ENCODE measurements around the gene PFKFB1.

PFKFB1 gene

DNA sequence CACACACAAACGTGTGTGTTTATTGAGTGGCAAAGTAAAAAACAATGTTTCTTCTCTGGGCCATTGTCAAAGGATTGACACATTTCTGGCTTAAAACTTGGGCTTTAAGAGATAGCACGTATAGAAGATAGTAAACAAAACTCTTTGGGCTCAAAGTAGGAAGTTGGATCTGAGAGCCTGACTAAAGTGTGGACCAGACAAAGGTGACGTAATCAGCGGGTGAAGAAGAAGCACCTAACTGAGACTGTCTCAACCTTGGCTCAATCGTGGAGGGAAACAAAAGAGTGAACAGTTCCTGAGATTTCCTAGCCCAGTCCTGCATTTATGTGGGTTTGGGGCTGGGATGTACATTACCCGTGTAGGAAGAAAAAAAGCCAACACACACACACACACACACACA, 13.7 kb downstream of the PFKFB1 start:
- no peak for FAIRE-seq
- no peak for DNase-seq (ENCODE audit: insufficient read length)
- TF ChIP-seq TAF1 (IDR thresholded peaks at IDR 0.05; ENCODE audit: borderline replicate concordance, low read depth, low read length): no peak
- TF ChIP-seq POLR2A (IDR thresholded peaks at IDR 0.05; ENCODE audit: low read depth, low read length): no peak
- TF ChIP-seq POLR2AphosphoS5 (IDR thresholded peaks at IDR 0.05; ENCODE audit: low read depth, low read length): no peak

DNA sequence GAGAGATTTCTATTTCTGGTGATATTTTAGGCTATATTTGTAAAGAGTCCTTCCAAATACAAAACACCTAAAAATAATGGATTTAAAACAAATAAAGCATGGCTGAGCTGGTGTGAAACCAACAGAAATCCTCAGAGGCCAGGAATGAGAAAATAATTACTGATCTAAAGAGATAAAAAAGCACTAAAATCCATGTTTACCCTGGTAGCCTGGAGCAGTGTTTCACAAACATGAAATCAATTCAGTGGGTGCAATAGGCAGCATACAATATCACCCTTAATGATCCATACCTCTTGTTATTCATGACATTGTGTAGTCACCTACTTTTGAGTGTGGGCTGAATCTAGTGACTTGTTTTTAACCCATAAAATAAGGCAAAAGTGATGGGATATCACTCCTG, 14.6 kb downstream of the PFKFB1 start:
- FAIRE-seq (no peak), DNase-seq (ENCODE audit: insufficient read length) (no peak)
- TF ChIP-seq TAF1 (IDR thresholded peaks at IDR 0.05; ENCODE audit: borderline replicate concordance, low read depth, low read length) (no peak), POLR2A (IDR thresholded peaks at IDR 0.05; ENCODE audit: low read depth, low read length) (no peak), POLR2AphosphoS5 (IDR thresholded peaks at IDR 0.05; ENCODE audit: low read depth, low read length) (no peak)

DNA sequence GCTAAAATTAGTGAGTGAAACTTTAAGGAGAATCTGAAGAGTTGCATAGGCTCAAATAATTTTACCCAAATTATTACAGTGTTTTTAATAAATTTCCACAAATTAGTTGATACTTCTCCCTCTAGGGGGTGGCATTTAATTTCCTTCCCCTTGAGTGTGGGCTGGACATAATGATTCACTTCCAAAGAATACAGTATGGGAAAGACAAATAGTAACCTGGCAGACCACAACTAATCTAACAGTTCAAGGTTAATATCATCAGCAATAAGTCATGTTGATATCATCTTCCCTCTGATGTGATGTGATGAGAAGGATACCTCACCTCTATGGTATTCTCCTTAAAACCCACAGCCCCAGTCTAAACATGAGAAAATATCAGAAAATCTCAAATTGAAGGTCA, 15.5 kb downstream of the PFKFB1 start:
- TF ChIP-seq TAF1 (IDR thresholded peaks at IDR 0.05; ENCODE audit: borderline replicate concordance, low read depth, low read length) (no peak), POLR2AphosphoS5 (IDR thresholded peaks at IDR 0.05; ENCODE audit: low read depth, low read length) (no peak), POLR2A (IDR thresholded peaks at IDR 0.05; ENCODE audit: low read depth, low read length) (no peak)
- FAIRE-seq (no peak), DNase-seq (ENCODE audit: insufficient read length) (no peak)

DNA sequence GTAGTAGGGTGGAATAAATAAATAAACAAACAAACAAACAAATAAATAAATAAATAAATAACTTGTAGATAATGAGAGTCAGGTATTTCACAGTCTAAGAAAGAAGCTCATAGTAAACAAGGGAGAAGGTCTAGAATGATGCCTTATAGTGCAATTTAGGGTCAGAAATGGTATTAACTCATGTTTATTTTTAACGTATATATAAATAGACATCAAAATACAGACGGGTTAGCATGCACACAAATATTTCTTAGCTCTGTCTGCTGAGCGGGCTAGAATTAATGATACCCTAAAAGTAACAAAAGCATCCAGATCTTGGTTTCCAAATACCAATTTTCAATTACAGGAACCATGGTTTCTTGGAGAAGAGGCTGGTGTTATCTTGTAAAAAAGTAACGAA, 16.6 kb downstream of the PFKFB1 start:
- FAIRE-seq (no peak), DNase-seq (ENCODE audit: insufficient read length) (no peak)
- TF ChIP-seq POLR2AphosphoS5 (IDR thresholded peaks at IDR 0.05; ENCODE audit: low read depth, low read length): no peak
- TF ChIP-seq POLR2A (IDR thresholded peaks at IDR 0.05; ENCODE audit: low read depth, low read length): no peak
- TF ChIP-seq TAF1 (IDR thresholded peaks at IDR 0.05; ENCODE audit: borderline replicate concordance, low read depth, low read length): no peak

DNA sequence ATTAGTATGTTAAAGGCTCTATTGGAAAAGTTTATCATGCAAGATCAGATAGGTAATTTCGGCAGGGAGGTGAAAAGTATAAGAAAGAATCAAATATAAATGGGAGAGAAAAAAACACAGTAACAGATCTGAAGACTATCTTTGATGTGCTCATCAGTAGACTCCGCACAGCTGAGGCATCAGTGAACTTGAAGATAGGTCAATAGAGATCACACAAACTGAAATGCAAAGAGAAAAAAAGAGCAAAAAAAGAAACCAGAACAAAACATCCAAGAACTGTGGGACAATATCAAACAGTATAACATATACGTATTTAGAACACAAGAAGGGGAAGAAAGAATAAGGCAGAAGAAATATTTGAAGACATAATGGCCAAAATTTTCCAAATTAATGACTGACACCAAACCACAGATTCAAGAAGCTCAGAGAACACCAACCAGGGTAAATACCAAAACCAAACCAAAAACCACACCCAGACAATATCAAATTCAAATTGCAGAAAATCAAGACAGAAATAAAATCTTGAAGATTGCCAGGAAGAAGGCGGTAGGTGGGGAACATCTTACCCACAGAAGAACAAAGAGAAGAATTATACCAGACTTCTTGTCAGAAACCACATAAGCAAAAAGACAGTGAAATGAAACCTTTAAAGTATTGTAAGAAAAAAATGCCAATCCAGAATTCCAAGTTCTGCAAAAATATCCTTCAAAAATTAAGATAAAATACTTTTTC, 29.1 kb downstream of the PFKFB1 start:
- no peak for DNase-seq (ENCODE audit: insufficient read length)
- TF ChIP-seq TAF1 (IDR thresholded peaks at IDR 0.05; ENCODE audit: borderline replicate concordance, low read depth, low read length) (no peak), POLR2AphosphoS5 (IDR thresholded peaks at IDR 0.05; ENCODE audit: low read depth, low read length) (no peak), POLR2A (IDR thresholded peaks at IDR 0.05; ENCODE audit: low read depth, low read length) (no peak)
- FAIRE-seq: no peak

DNA sequence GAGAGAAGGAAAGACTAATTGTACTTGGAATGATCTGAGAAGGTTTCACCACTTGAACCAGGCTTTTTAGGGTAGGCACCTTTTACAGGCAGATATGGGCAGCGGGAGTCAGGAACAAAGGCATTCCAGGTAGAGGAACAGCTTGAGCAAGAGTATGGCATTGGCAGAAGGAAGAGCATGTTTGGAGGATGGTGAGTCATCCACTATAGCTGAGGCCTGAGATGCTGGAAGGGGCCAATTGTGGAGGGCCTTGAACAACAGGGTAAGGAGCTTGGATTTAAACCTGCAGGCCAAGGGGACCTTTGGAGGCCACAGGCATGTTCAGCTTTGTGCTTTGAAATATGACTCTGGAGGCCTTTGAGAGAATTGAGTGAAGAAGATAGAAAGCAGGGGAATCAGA, 32.2 kb downstream of the PFKFB1 start:
- TF ChIP-seq TAF1 (IDR thresholded peaks at IDR 0.05; ENCODE audit: borderline replicate concordance, low read depth, low read length): no peak
- no peak for TF ChIP-seq POLR2AphosphoS5 (IDR thresholded peaks at IDR 0.05; ENCODE audit: low read depth, low read length)
- no peak for TF ChIP-seq POLR2A (IDR thresholded peaks at IDR 0.05; ENCODE audit: low read depth, low read length)
- no peak for FAIRE-seq
- no peak for DNase-seq (ENCODE audit: insufficient read length)

DNA sequence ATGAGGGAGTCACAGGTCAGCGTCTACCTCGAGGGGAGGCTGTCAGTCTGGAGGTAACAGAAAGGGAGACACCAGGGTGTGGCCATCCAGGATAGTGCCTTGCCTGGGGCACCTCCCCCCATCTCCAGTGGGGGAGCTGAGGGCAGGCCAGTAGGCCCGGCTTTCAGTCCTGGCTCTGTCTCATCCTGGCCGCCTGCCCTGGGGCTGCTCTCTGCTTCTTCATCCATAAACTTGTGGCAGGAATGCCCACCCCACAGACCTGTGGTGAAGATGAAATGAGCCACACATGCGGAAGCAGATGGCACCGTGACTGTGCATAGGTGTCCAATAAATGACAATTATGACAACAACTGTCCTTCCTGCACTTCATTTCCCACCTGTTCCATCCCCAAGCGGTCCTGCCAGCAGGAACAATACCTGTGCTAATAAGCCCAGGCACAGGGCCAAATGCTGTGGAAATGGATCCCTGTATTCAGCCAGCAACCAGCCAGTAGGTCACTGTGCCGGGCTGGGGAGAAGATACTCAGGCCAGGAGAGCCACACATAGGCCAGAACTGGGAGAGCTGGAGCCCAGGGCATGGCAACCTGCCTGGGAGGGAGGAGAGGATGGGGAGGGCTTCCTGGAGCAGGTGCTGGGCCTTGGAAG, 43.1 kb downstream of the PFKFB1 start:
- DNase-seq (ENCODE audit: insufficient read length) (no peak), FAIRE-seq (no peak)
- TF ChIP-seq POLR2A (IDR thresholded peaks at IDR 0.05; ENCODE audit: low read depth, low read length): no peak
- no peak for TF ChIP-seq POLR2AphosphoS5 (IDR thresholded peaks at IDR 0.05; ENCODE audit: low read depth, low read length)
- TF ChIP-seq TAF1 (IDR thresholded peaks at IDR 0.05; ENCODE audit: borderline replicate concordance, low read depth, low read length): no peak

DNA sequence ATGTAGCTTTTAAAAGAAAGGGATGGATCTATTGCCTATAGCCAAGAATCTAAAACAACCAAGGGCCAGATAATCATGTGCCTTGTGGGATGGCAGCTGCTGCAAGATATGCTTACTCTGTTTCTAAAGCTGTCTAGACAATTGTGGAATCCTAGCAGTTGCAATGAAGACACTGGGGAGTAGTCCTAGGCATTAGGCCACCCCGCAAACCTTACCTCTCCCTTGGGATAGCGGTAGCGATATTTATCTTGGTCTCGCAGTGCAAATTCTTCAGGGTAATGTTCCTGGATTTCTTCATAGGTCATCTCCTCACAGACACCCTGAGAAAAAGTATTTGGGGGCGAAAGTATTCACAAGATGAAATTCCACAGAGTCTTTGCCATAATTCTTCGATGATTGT, 48.8 kb downstream of the PFKFB1 start:
- FAIRE-seq (no peak), DNase-seq (ENCODE audit: insufficient read length) (no peak)
- TF ChIP-seq POLR2A (IDR thresholded peaks at IDR 0.05; ENCODE audit: low read depth, low read length): no peak
- TF ChIP-seq TAF1 (IDR thresholded peaks at IDR 0.05; ENCODE audit: borderline replicate concordance, low read depth, low read length): no peak
- TF ChIP-seq POLR2AphosphoS5 (IDR thresholded peaks at IDR 0.05; ENCODE audit: low read depth, low read length): no peak

DNA sequence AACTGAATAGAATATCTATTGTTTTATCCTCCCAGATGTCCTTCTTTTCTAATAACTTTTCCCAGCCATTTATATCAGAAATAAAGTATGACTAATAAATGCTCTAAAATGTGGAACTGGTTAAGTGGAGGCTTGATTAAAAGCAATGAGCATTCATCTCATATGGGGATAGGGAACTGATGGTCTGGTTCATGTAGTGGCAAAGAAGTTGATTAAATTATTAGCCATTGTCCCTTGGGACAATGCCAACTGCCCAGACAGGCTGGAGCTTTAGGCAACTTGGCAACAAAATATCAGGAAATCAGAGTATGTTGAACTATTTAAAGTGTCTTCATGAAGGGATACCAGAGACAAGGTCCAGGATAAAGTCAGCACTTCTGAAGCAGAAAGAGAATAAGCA, 49.2 kb downstream of the PFKFB1 start:
- DNase-seq (ENCODE audit: insufficient read length): no peak
- TF ChIP-seq POLR2A (IDR thresholded peaks at IDR 0.05; ENCODE audit: low read depth, low read length) (no peak), POLR2AphosphoS5 (IDR thresholded peaks at IDR 0.05; ENCODE audit: low read depth, low read length) (no peak), TAF1 (IDR thresholded peaks at IDR 0.05; ENCODE audit: borderline replicate concordance, low read depth, low read length) (no peak)
- FAIRE-seq: no peak

DNA sequence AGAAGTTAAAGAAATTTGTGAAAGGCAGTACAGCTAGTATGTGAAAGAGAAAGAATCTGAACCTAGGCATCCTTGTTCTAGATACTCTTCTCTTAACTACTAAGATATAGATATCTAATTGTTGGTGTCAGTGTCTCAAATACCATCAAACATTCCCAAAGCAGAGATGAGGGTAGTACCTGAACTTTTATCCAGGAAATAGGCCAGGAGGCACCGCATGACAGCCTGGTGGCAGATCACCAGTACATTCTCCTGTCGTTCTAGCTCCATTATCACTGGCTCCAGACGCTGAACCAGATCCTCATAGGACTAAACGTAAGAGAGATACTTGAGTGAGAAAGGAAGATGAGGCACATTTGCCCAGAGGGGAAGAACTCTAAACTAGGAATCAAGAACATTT, 56.6 kb downstream of the PFKFB1 start:
- DNase-seq (ENCODE audit: insufficient read length): no peak
- no peak for TF ChIP-seq POLR2AphosphoS5 (IDR thresholded peaks at IDR 0.05; ENCODE audit: low read depth, low read length)
- TF ChIP-seq TAF1 (IDR thresholded peaks at IDR 0.05; ENCODE audit: borderline replicate concordance, low read depth, low read length): no peak
- TF ChIP-seq POLR2A (IDR thresholded peaks at IDR 0.05; ENCODE audit: low read depth, low read length): no peak
- FAIRE-seq: no peak

DNA sequence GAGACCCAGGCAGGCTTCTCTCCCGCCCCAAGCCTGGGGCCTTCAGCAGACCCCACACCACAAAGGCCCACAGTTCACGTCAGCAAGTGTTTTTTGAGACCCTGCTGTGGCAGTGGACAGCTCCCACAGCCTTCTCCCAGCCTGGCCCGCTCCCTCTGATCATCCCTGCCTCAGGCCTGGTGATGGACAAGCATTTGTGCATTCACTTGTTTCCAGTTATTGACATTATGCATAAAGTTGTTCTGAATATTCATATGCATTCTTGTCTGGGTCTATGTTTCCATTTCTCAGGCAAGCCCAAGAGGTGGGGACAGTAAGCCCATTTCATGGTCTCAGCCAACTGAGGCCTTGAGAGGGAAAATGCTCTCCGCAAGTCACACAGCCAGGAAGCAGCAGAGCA, 58.7 kb downstream of the PFKFB1 start:
- FAIRE-seq: no peak
- TF ChIP-seq TAF1 (IDR thresholded peaks at IDR 0.05; ENCODE audit: borderline replicate concordance, low read depth, low read length) (no peak), POLR2AphosphoS5 (IDR thresholded peaks at IDR 0.05; ENCODE audit: low read depth, low read length) (no peak), POLR2A (IDR thresholded peaks at IDR 0.05; ENCODE audit: low read depth, low read length) (no peak)
- DNase-seq (ENCODE audit: insufficient read length): no peak

DNA sequence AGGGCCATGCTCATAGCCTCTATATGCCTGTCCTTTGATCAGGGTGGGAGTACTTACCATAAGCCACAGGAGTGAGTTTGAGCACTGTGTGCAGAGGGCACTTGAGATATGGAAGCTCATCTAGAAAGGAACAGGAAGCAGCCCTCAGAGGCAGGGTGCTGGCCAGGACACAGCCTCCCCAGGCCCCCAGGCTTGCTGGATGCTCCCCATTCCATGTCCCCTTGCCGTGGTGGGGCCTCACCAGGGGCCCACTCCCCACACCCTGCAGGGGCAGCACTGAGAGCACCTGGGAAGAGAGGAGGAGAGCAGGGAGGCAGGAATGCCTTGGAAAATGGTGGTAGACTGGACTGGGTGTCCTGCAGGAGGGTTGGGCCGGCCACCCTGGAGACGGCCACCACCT, 59.1 kb downstream of the PFKFB1 start:
- TF ChIP-seq POLR2AphosphoS5 (IDR thresholded peaks at IDR 0.05; ENCODE audit: low read depth, low read length): no peak
- TF ChIP-seq POLR2A (IDR thresholded peaks at IDR 0.05; ENCODE audit: low read depth, low read length): no peak
- no peak for TF ChIP-seq TAF1 (IDR thresholded peaks at IDR 0.05; ENCODE audit: borderline replicate concordance, low read depth, low read length)
- FAIRE-seq: no peak
- DNase-seq (ENCODE audit: insufficient read length): no peak

All from GM12892 (cell line).